ENCODE data around the gene EMX1. TPM values are rescaled to one million over a fixed set of nuclear protein-coding genes. Genes with fewer than 3 reads are reported as not detected.

Gene EMX1
- polyA plus RNA-seq, 6 donors from 2014 or later, result 0.12 TPM; not detected in 5

DNA sequence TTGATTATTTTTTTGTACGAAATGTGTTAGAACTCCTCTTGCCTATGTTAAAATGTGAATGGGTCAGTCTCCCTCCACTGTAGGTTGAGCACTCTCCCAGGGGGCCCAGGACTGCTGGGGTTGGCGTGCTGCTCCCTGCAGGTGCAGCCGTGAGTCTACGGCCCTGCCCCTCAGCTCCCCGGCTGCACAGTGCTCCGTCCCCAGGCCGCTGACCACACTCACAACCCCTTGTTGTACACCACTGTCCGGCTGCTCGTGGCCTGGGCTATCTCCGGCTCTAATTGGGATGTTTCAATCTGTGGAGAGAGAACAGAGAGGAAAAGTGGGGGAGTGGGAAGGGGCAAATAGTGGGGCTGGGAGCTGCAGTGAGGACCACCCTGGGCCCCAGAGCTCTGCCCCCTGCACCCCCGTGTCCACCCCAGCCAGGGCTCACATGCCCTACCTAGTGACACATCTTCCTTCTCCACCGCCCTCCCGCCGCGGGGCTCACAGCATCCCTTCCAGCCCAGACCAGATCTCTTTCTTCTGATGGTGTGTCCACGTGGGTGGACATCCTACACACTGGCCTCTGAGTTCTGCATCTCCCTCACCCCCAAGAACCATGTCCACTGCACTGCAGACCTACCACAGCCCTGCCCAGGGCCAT lies 27.6 kb downstream of the EMX1 start:
- Mint-ChIP-seq H3K27me3 (no peaks in the 10 kb centered on the region), H3K9me3 (no peaks in the 10 kb centered on the region), H3K4me3 (no peak overlapping the region), H3K27ac (no peak overlapping the region), H3K4me1 (peaks cover 0 to 9% (median 0%) of the 10 kb centered on the region in 3 donors), H3K36me3 (peaks cover 0 to 9% of the 10 kb centered on the region in 2 donors)
- DNase-seq, result no peak
- ATAC-seq (ENCODE audit: low read depth in 2 of 2), result no peak

DNA sequence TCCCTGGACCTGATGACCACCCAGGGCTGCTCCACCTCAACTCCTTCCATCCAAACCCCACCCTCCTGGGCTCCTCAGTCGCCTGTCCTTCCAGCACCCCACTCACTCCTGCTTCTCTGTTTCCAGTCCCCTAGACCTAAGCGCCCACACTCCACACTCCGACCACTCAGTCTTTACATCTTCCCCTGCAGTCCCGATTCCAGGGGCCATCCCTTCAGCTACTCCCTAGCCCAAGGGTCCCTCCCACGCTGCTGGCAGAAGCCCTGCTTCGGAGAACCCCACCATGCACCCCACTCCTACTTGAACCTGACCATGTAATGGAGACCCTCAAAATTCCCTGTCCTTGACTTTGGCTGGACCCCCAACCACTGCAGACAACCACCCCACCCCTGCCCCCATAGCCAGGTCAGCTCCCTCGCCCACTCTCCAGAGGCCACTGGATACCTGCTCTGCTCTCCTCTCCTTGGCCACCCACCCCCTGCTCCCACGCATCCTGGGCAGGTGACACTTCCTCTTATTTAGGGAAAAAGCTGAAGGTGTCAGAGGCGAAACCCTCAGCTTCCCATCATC lies 28.2 kb downstream of the EMX1 start:
- Mint-ChIP-seq H3K27me3 (no peaks in the 10 kb centered on the region), H3K4me1 (peaks cover 0 to 9% (median 0%) of the 10 kb centered on the region in 3 donors), H3K4me3 (no peak overlapping the region), H3K27ac (peak overlapping the region in 1 of 6 donors; percentile 25), H3K9me3 (no peaks in the 10 kb centered on the region), H3K36me3 (peaks cover 0 to 9% of the 10 kb centered on the region in 2 donors)
- no peak for ATAC-seq (ENCODE audit: low read depth in 2 of 2)
- no peak for DNase-seq

DNA sequence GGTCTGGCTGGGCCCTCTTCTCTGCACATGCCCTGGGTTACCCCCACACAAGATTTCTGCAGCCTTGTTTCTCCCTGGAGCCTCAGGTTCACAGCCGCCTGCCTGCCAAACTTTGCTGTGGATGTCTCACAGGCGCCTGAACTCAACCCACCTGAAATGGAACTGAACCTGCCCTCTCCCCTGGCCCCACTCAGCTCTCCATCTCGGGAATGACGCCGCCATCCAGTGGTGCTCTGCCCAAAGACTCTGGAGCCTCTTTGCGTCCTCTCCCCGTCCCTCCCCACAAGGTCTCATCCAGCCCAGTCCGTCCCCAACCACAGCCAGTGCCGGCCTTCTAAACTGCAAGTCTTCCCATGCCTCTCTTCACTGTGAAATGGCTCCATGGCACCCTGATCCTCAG lies 29.1 kb downstream of the EMX1 start:
- no peaks in the 10 kb centered on the region for H3K9me3 Mint-ChIP-seq
- H3K4me3 Mint-ChIP-seq, result no peak overlapping the region
- H3K4me1 Mint-ChIP-seq, result peaks cover 0 to 9% (median 0%) of the 10 kb centered on the region in 3 donors
- no peaks in the 10 kb centered on the region for H3K27me3 Mint-ChIP-seq
- ATAC-seq (ENCODE audit: low read depth in 2 of 2) (no peak), DNase-seq (no peak)
- H3K36me3 Mint-ChIP-seq, result peaks cover 0 to 9% of the 10 kb centered on the region in 2 donors
- H3K27ac Mint-ChIP-seq, result no peak overlapping the region

DNA sequence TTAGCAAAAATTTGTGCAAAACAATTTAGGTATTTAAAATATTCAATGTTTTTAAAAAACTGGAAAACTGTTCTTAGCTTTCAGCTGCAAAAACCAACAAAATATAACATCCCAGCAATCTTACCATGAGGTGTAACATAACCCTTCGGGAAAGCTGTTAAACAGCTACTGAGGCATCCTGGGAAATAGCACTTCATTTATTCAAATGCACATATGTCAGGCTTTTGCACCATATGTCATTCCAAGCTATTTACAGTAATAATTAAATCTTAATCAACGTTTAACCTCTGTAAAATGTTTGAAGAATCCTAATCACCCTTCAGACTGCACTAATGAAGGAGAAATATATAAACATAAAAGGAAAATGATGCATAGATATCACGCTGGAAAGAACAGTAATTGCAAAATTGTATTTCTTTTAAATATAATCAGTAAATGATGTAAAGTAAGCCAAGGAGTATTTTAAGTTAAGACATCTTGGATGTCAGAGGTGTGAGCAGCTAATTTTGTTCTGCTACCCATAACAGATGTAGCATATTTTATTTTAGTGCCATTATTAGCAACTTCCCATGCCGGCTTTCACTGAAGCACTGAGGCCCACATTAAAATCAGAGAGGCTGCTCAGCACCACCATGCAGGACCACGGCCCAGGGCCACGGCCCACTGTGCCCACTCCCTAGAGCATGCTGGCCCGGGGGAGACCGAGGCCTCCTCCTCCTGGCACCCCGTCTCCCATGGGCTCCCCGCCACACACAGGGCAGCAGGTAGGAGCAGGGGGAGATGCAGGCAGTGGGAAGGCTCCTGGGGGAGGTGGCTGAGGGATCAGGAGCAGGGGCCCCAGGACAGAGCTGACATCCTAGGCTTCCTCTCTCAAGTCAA lies 30.9 kb downstream of the EMX1 start:
- no peak overlapping the region for H3K27ac Mint-ChIP-seq
- no peak overlapping the region for H3K4me3 Mint-ChIP-seq
- no peaks in the 10 kb centered on the region for H3K27me3 Mint-ChIP-seq
- H3K4me1 Mint-ChIP-seq, result peaks cover 0 to 9% (median 0%) of the 10 kb centered on the region in 3 donors
- ATAC-seq (ENCODE audit: low read depth in 2 of 2) (no peak), DNase-seq (no peak)
- peaks cover 0 to 9% of the 10 kb centered on the region in 2 donors for H3K36me3 Mint-ChIP-seq
- no peaks in the 10 kb centered on the region for H3K9me3 Mint-ChIP-seq

DNA sequence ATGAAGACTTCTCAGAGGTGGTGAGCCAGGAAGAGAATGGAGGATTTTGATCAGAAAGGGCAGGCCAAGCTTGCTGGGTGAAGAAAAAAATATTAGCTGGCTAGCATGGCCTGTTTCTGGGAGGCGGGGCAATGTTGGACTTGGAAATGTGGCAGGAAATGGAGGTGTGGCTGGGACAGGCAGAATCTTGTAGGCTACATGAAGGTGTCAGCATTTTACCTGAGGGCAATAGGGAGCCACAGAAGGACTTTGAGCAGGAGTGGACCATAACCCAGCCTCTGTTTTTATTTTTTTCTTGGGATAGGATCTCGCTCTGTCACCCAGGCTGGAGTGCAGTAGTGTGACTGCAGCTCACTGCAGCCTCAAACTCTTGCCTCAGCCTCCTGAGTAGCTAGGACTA lies 31.7 kb downstream of the EMX1 start:
- DNase-seq, result no peak
- ATAC-seq (ENCODE audit: low read depth in 2 of 2), result no peak
- Mint-ChIP-seq H3K9me3 (no peaks in the 10 kb centered on the region), H3K27ac (peak overlapping the region in 1 of 6 donors; percentile 76), H3K4me1 (peaks cover 0 to 9% (median 2%) of the 10 kb centered on the region in 3 donors), H3K4me3 (no peak overlapping the region), H3K36me3 (peaks cover 0 to 9% of the 10 kb centered on the region in 2 donors), H3K27me3 (no peaks in the 10 kb centered on the region)

DNA sequence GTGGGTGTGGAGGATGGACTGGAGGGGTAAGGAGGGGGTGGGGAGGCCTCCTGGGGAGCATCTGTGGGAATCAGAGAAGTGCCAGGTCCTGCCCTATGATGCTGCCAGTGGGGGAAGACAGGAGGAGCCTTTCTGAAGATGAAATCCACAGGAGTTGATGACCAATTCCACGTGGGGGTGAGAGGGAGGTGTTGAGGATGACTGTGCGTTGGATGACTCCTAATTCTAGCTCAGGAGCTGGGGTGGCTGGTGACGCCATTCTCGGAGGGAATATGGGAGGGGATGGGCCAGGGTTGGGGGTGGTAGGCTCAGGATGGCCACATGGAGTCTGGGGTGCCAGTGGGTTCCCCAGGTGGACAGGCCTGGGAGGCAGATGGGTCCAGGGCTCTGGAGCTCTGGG lies 32.3 kb downstream of the EMX1 start:
- no peak for DNase-seq
- ATAC-seq (ENCODE audit: low read depth in 2 of 2), result no peak
- peaks cover 0 to 9% (median 8%) of the 10 kb centered on the region in 3 donors for H3K4me1 Mint-ChIP-seq
- H3K4me3 Mint-ChIP-seq, result no peak overlapping the region
- H3K27ac Mint-ChIP-seq, result no peak overlapping the region
- peaks cover 0 to 9% of the 10 kb centered on the region in 2 donors for H3K36me3 Mint-ChIP-seq
- H3K9me3 Mint-ChIP-seq, result no peaks in the 10 kb centered on the region
- H3K27me3 Mint-ChIP-seq, result no peaks in the 10 kb centered on the region

DNA sequence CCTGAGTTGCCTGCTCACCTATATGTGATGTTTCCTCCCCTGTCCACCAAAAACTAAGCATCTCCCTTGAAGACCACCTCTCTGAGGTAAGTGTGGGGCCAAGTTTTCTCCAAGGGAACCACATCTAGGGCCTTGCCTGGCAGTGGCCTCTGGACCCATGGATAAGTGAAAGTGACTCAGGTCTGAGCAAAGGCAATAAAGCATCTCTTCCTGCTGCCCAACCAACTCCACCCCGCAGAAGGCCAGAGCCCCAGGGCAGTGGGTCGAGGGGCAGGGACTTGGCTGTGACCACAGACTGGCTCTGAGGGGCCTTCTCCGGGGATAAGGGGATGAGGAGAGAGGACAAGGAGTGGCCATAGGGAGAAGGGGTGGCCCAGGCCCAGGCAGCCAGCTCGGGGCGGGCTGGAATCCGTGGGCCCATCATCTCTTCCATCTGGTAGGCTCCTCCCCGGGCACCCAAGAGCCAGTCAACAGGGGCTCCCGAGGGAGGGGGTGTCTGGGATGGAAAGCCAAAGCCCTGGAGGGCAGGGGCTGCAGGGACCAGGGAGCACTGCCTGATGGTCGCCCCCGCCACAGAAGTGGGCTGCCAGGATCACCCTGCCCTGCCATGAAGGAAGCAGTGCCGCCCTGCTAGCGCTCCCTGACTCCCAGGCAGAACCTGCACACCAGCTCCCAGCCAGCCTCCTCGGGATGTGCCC lies 33.4 kb downstream of the EMX1 start:
- DNase-seq (no peak), ATAC-seq (ENCODE audit: low read depth in 2 of 2) (no peak)
- peaks cover 0 to 9% (median 8%) of the 10 kb centered on the region in 3 donors for H3K4me1 Mint-ChIP-seq
- no peaks in the 10 kb centered on the region for H3K27me3 Mint-ChIP-seq
- H3K4me3 Mint-ChIP-seq, result no peak overlapping the region
- no peaks in the 10 kb centered on the region for H3K9me3 Mint-ChIP-seq
- H3K27ac Mint-ChIP-seq, result no peak overlapping the region
- peaks cover 0 to 9% of the 10 kb centered on the region in 2 donors for H3K36me3 Mint-ChIP-seq

DNA sequence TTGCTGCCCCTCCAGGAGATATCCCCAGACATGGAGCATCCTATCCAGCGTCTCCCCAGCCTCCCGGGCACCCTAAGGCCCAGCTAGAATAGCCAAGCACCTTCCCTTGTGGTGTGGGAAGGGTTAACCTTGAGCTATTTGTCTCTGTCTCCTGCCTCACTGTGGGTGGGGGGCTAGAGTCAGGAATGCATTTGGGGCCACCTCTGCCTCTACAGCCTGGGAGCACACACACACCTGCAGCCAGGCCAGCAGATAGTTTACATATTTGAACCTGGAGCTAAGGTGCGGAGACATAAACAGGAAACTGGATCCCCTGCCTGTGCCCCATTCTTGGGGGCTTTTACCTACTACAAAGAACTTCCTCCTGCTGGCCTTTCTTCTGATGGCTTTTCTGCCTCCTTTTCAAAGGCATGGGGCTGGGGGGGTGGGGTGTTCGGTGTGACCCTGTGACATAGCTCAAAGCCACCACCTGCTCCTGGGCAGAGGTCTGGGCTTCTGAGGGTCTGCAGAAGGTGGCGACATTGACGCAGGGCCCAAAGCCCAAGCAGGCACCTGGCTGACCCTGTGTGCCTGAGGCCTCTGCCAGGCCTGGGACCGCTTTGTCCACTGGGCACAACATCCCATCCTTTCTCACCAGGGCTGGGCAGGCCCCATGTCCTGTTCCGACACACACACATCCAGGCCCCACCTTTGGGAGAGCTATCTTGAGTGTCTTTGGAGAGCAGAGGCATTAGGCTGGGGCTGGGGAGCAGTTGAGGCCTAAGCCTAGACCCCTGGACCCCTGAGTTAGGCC lies 34.2 kb downstream of the EMX1 start:
- peaks cover 0 to 8% (median 5%) of the 10 kb centered on the region in 3 donors for H3K4me1 Mint-ChIP-seq
- no peak for ATAC-seq (ENCODE audit: low read depth in 2 of 2)
- peaks cover 0 to 5% of the 10 kb centered on the region in 2 donors for H3K36me3 Mint-ChIP-seq
- H3K27me3 Mint-ChIP-seq, result no peaks in the 10 kb centered on the region
- H3K4me3 Mint-ChIP-seq, result peak overlapping the region in 1 of 8 donors; percentile 65
- no peak overlapping the region for H3K27ac Mint-ChIP-seq
- H3K9me3 Mint-ChIP-seq, result no peaks in the 10 kb centered on the region
- DNase-seq, result no peak

DNA sequence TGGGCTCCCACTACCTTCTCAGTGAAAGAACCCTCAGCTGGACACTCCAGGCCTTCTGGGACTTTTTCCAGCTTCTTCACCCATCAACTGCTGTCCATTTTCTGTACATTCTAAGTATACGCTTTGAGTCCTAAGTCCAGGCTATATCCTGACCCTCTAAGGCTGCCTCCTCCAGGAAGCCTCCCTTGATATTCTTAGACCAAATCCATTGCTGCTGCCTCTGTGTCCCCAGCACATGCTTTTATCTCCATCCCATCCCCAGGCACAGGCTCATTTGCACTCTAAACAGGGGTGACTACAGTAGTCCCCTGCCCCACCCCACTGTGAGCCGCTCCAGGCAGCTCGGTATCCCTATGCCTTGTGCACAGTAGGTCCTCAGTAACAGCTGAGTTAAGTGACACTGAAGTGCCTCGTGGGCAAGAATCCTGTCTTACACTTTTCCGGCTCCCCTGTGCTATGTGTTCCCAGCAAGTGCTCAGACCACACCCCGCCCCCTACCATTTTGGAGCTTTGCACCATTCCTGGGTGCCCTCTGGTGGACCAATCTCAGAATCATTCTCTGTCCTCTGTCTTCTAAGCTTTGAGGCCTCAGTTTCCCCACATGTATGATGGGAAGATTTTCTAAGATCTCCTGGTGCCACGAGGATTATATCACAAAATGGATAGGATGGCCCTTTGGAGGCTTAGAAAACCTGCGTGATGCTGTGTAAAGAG lies 34.9 kb downstream of the EMX1 start:
- peaks cover 0 to 8% (median 0%) of the 10 kb centered on the region in 3 donors for H3K4me1 Mint-ChIP-seq
- no peaks in the 10 kb centered on the region for H3K9me3 Mint-ChIP-seq
- H3K4me3 Mint-ChIP-seq, result no peak overlapping the region
- no peak overlapping the region for H3K27ac Mint-ChIP-seq
- DNase-seq (no peak), ATAC-seq (ENCODE audit: low read depth in 2 of 2) (no peak)
- H3K27me3 Mint-ChIP-seq, result no peaks in the 10 kb centered on the region
- no peaks in the 10 kb centered on the region for H3K36me3 Mint-ChIP-seq

DNA sequence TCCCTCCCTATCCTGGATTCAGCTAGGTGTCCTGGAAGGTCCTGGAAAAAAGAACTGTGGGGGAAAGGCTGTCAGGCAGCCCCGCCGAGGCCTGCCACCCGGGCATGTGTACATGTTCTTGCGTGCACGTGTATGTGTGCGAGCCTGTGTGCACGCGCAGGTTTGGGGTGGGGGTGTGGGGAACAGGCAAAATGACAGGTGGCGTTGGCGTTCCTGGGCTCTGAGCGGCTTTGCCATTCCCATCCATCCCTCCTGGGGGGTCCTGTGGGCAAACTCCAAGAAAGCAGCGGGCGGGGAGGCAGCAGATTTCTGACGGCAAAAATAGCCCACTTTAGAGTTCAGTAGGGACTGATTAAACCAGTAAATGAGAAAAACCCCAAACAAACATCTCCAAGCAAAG lies 35.6 kb downstream of the EMX1 start:
- Mint-ChIP-seq H3K27me3 (no peaks in the 10 kb centered on the region), H3K4me1 (peaks cover 0 to 8% (median 0%) of the 10 kb centered on the region in 3 donors), H3K9me3 (no peaks in the 10 kb centered on the region), H3K4me3 (no peak overlapping the region), H3K27ac (no peak overlapping the region), H3K36me3 (no peaks in the 10 kb centered on the region)
- no peak for ATAC-seq (ENCODE audit: low read depth in 2 of 2)
- no peak for DNase-seq

DNA sequence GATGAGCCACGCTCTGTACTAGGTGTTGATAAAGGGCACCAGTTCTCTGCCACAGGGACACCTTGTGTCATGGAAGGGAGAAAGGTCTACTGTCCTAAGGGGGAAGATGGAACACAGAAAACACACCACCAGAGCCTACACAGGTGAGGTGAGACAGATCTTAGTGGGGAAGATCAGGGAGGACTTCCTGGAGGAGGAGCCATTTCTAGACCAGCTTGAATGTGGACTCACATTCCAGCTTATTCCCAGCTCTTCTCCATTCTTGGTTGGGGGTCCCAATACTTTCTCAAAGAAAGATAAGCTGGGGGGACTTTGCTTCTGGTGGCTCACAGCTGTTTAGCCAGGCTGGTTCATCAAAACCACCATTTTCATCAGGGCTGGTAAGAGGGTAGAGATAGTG lies 36.2 kb downstream of the EMX1 start:
- Mint-ChIP-seq H3K36me3 (no peaks in the 10 kb centered on the region), H3K27me3 (no peaks in the 10 kb centered on the region), H3K27ac (peak overlapping the region in 1 of 6 donors; percentile 57), H3K4me1 (peaks cover 0 to 8% (median 0%) of the 10 kb centered on the region in 3 donors), H3K9me3 (no peaks in the 10 kb centered on the region), H3K4me3 (peak overlapping the region in 1 of 8 donors; percentile 59)
- no peak for ATAC-seq (ENCODE audit: low read depth in 2 of 2)
- no peak for DNase-seq

DNA sequence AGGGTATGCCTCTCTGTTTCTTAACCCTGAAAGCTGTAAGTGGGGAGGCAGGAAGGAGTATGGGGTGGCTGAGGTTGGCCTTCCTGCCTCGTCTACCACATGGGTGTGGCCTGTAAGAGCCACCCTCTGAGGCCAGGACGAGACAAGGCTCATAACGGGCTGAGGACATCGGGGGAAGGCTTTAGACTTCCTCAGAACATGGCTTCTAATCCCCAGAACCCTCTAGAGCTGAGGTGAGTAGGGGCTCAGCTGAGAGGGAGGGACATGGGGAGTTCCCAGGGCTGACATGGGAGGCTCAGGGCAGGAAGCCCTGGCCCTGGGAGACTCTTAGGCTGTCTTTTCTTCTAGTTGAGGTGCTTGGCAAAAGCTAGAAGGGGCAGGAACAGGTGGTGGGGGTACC lies 36.7 kb downstream of the EMX1 start:
- H3K4me1 Mint-ChIP-seq, result peaks cover 0 to 8% (median 0%) of the 10 kb centered on the region in 3 donors
- H3K27ac Mint-ChIP-seq, result peak overlapping the region in 2 of 6 donors; percentile 47 to 57
- ATAC-seq (ENCODE audit: low read depth in 2 of 2), result no peak
- no peak for DNase-seq
- no peaks in the 10 kb centered on the region for H3K9me3 Mint-ChIP-seq
- peak overlapping the region in 2 of 8 donors; percentile 42 to 59 for H3K4me3 Mint-ChIP-seq
- no peaks in the 10 kb centered on the region for H3K27me3 Mint-ChIP-seq
- H3K36me3 Mint-ChIP-seq, result no peaks in the 10 kb centered on the region
